Naive thymus-derived CD4-positive, alpha-beta T cell (primary cell): Measurements from ENCODE around the gene CNNM4. TPM values are rescaled to one million over a fixed set of nuclear protein-coding genes. Genes with fewer than 3 reads are reported as not detected.

Experiments used
- ATAC-seq: fragments of 150-1000 bp; cut with Tn5 transposase; 2 replicates; pipeline ENCODE4 v1.10.0; 2021; ENCODE audit warnings: mild to moderate bottlenecking, moderate library complexity
- CTCF ChIA-PET: fragments of 350-600 bp; sonication (Branson Sonifier 250); formaldehyde crosslinking; loops from one replicate; lab custom pipeline; 2021; ENCODE audit warnings: antibody characterized with exemption; lab: Charles Lee
- POLR2A ChIA-PET: fragments of 350-600 bp; sonication (Branson Sonifier 250); formaldehyde crosslinking; loops from one replicate; lab custom pipeline; 2021; ENCODE audit warnings: antibody characterized with exemption, inconsistent platforms; lab: Charles Lee
- DNase-seq, 9 donors: peaks; one replicate each; pipeline versions ENCODE4 v3.0.0 to v3.0.0-alpha.2; 2020 to 2022; ENCODE audit warnings: mixed read lengths in 1 of 9
- H3K27ac ChIP-seq: one replicate; pipeline ENCODE4 v1.7.0; 2013; ENCODE audit warnings: mild to moderate bottlenecking, low read depth, low read length, moderate library complexity
- H3K27me3 ChIP-seq, 2 donors: one replicate each; pipeline ENCODE4 v1.7.0; 2013; ENCODE audit warnings: low read length in 2 of 2, mild to moderate bottlenecking in 2 of 2, moderate library complexity in 2 of 2; ENCODE audit not compliant: control insufficient read depth in 2 of 2, insufficient read depth in 2 of 2
- H3K36me3 ChIP-seq, 3 experiments: 1 replicate in 2 of 3; 2 replicates in 1 of 3; pipeline ENCODE4 v1.7.0; 2013; ENCODE audit warnings: low read length in 3 of 3, mild to moderate bottlenecking in 3 of 3, moderate library complexity in 1 of 3; ENCODE audit not compliant: insufficient read depth in 3 of 3, control insufficient read depth in 2 of 3
- H3K4me1 ChIP-seq, 2 donors: one replicate each; pipeline ENCODE4 v1.7.0; 2013; ENCODE audit warnings: low read length in 2 of 2, mild to moderate bottlenecking in 2 of 2, moderate library complexity in 1 of 2; ENCODE audit not compliant: control insufficient read depth in 2 of 2, insufficient read depth in 2 of 2
- H3K4me3 ChIP-seq: 2 replicates; pipeline ENCODE4 v1.7.0; 2013; ENCODE audit warnings: mild to moderate bottlenecking, low read length
- H3K9me3 ChIP-seq, 3 experiments: 1 replicate in 2 of 3; 2 replicates in 1 of 3; pipeline ENCODE4 v1.7.0; 2013; ENCODE audit warnings: low read length in 3 of 3; ENCODE audit not compliant: control insufficient read depth in 2 of 3
- H3K27ac Mint-ChIP-seq, 9 donors: one replicate each; pipeline ENCODE4 v1.8.0; 2020 to 2022; ENCODE audit warnings: mixed read lengths in 9 of 9, mild to moderate bottlenecking in 8 of 9, moderate library complexity in 5 of 9, inconsistent platforms in 2 of 9
- H3K27me3 Mint-ChIP-seq, 5 donors: one replicate each; pipeline ENCODE4 v1.8.0; 2021 to 2022; ENCODE audit warnings: mixed read lengths in 5 of 5, mild to moderate bottlenecking in 1 of 5
- H3K36me3 Mint-ChIP-seq, 5 donors: one replicate each; pipeline ENCODE4 v1.8.0; 2020 to 2022; ENCODE audit warnings: mixed read lengths in 5 of 5, mild to moderate bottlenecking in 3 of 5, inconsistent platforms in 1 of 5
- H3K4me1 Mint-ChIP-seq, 7 donors: one replicate each; pipeline ENCODE4 v1.8.0; 2020 to 2022; ENCODE audit warnings: mixed read lengths in 7 of 7, mild to moderate bottlenecking in 3 of 7, inconsistent platforms in 1 of 7
- H3K4me3 Mint-ChIP-seq, 10 donors: one replicate each; pipeline ENCODE4 v1.8.0; 2020 to 2022; ENCODE audit warnings: mild to moderate bottlenecking in 10 of 10, mixed read lengths in 10 of 10, moderate library complexity in 6 of 10, inconsistent platforms in 2 of 10
- H3K9me3 Mint-ChIP-seq, 11 donors: one replicate each; pipeline ENCODE4 v1.8.0; 2020 to 2022; ENCODE audit warnings: mixed read lengths in 11 of 11, mild to moderate bottlenecking in 4 of 11, inconsistent platforms in 1 of 11, moderate library complexity in 1 of 11
- intact Hi-C, 2 donors: fragments of 100-400 bp; cut with micrococcal nuclease; formaldehyde crosslinking; loops; one replicate each; pipeline ENCODE4 v1.15.1; 2023
- polyA plus RNA-seq, 2 donors: library from polyadenylated mRNA; unstranded; fragments of 300-500 nt; fragmentation: Illumina TruSeq; gene quantifications; one replicate each; pipeline ENCODE4 v1.2.3, GENCODE V29; 2021
- total RNA-seq, 6 experiments: library from RNA in 5 of 6; stranded (reverse) in 5 of 6; gene quantifications; 1 replicate in 5 of 6; 2 replicates in 1 of 6; pipeline ENCODE4 v1.2.3 and lab custom pipeline; 2021 to 2026

The CNNM4 gene
- total and polyA plus RNA-seq, 7 experiments from 2014 or later, result 1.4 to 9.5 (median 5.1) TPM

GRCh38 chr2:96810783-96811192 lies 50.1 kb downstream of the CNNM4 start:
- POLR2A ChIA-PET, result no interaction called here

GRCh38 chr2:96811917-96812316 lies 51.2 kb downstream of the CNNM4 start:
- no peak overlapping the region for H3K27ac ChIP-seq
- Mint-ChIP-seq H3K36me3 (peaks cover 0 to 9% (median 0%) of the 10 kb centered on the region in 5 donors), H3K27ac (peak overlapping the region in 2 of 9 donors; percentile 56 to 82), H3K4me3 (no peak overlapping the region), H3K4me1 (peaks cover 15 to 38% (median 27%) of the 10 kb centered on the region in 7 donors), H3K9me3 (peaks cover 0 to 3% (median 0%) of the 10 kb centered on the region in 11 donors), H3K27me3 (no peaks in the 10 kb centered on the region)
- peaks cover 0 to 9% (median 0%) of the 10 kb centered on the region in 3 experiments for H3K36me3 ChIP-seq
- POLR2A ChIA-PET, result interaction anchor here (0.7 kb wide), 1 partner anchor 699 kb away, joined by 3 read pairs; no protein-coding TSS in a partner anchor
- intact Hi-C loops, result no loop called here
- DNase-seq (no peak), ATAC-seq (no peak)
- H3K4me3 ChIP-seq, result no peak overlapping the region
- H3K27me3 ChIP-seq, result no peaks in the 10 kb centered on the region
- peaks cover 4 to 13% of the 10 kb centered on the region in 2 donors for H3K4me1 ChIP-seq
- no peaks in the 10 kb centered on the region for H3K9me3 ChIP-seq
- CTCF ChIA-PET, result no interaction called here

More at GRCh38 chr2:96810783-96811192, 50.1 kb downstream of the CNNM4 start:
- Mint-ChIP-seq H3K36me3 (peaks cover 0 to 15% (median 4%) of the 10 kb centered on the region in 5 donors), H3K4me3 (no peak overlapping the region), H3K9me3 (peaks cover 0 to 6% (median 0%) of the 10 kb centered on the region in 11 donors), H3K4me1 (peaks cover 23 to 48% (median 36%) of the 10 kb centered on the region in 7 donors), H3K27me3 (no peaks in the 10 kb centered on the region), H3K27ac (peak overlapping the region in 6 of 9 donors; percentile 13 to 81 (median 58))
- ATAC-seq, result no peak
- peaks cover 0 to 9% (median 0%) of the 10 kb centered on the region in 3 experiments for H3K36me3 ChIP-seq
- no peak overlapping the region for H3K27ac ChIP-seq
- no peaks in the 10 kb centered on the region for H3K27me3 ChIP-seq
- DNase-seq, result no peak
- no peak overlapping the region for H3K4me3 ChIP-seq
- H3K4me1 ChIP-seq, result peaks cover 13 to 21% of the 10 kb centered on the region in 2 donors
- no peaks in the 10 kb centered on the region for H3K9me3 ChIP-seq
- CTCF ChIA-PET, result interaction anchor here (0.6 kb wide), 1 partner anchor 323 kb away, joined by 3 read pairs; no protein-coding TSS in a partner anchor
- intact Hi-C loops, result no loop called here

GRCh38 chr2:96813656-96814055 lies 53.0 kb downstream of the CNNM4 start:
- Histone ChIP-seq H3K27me3 (no peaks in the 10 kb centered on the region), H3K9me3 (no peaks in the 10 kb centered on the region), H3K4me1 (peaks cover 17% of the 10 kb centered on the region in 2 donors), H3K36me3 (peaks cover 0 to 7% (median 0%) of the 10 kb centered on the region in 3 experiments), H3K27ac (no peak overlapping the region), H3K4me3 (no peak overlapping the region)
- POLR2A ChIA-PET, result interaction anchor here (0.6 to 1.2 kb wide), 3 partner anchors 11 to 228 kb away, joined by 3 to 4 read pairs (median 4); no protein-coding TSS in a partner anchor
- intact Hi-C loops, result no loop called here
- Mint-ChIP-seq H3K4me1 (peaks cover 11 to 36% (median 35%) of the 10 kb centered on the region in 7 donors), H3K36me3 (peaks cover 0 to 6% (median 4%) of the 10 kb centered on the region in 5 donors), H3K9me3 (peaks cover 0 to 3% (median 0%) of the 10 kb centered on the region in 11 donors), H3K27me3 (no peaks in the 10 kb centered on the region), H3K4me3 (no peak overlapping the region), H3K27ac (peak overlapping the region in 1 of 9 donors; percentile 64)
- CTCF ChIA-PET, result interaction anchor here (0.6 to 1.5 kb wide), 4 partner anchors 11 to 258 kb away, joined by 3 to 7 read pairs (median 4); no protein-coding TSS in a partner anchor
- DNase-seq (no peak), ATAC-seq (no peak)

GRCh38 chr2:96815326-96816126 lies 54.8 kb downstream of the CNNM4 start:
- Histone ChIP-seq H3K9me3 (no peaks in the 10 kb centered on the region), H3K27me3 (no peaks in the 10 kb centered on the region), H3K27ac (peak overlapping the region; percentile 79), H3K4me1 (peaks cover 35 to 36% of the 10 kb centered on the region in 2 donors), H3K36me3 (peaks cover 0 to 9% (median 0%) of the 10 kb centered on the region in 3 experiments), H3K4me3 (peak overlapping the region; percentile 49)
- intact Hi-C loops, result loop anchor here (1.0 to 5.0 kb wide), 20 partner anchors 9 to 668 kb away; partner anchors contain the start of genes ANKRD39 (in 2 of the 2), CNNM4 (in 2 of the 2), KANSL3 (in 2 of the 2) and LMAN2L (in 2 of the 2)
- H3K9me3 Mint-ChIP-seq, result peaks cover 0 to 3% (median 0%) of the 10 kb centered on the region in 11 donors
- H3K4me1 Mint-ChIP-seq, result peaks cover 29 to 55% (median 52%) of the 10 kb centered on the region in 7 donors
- peaks cover 0 to 14% (median 4%) of the 10 kb centered on the region in 5 donors for H3K36me3 Mint-ChIP-seq
- no peaks in the 10 kb centered on the region for H3K27me3 Mint-ChIP-seq
- peak overlapping the region; percentile 86 to 96 (median 92) for H3K4me3 Mint-ChIP-seq
- POLR2A ChIA-PET, result interaction anchor here (0.6 to 7.0 kb wide), 11 partner anchors 10 to 147 kb away, joined by 3 to 48 read pairs (median 7); partner anchors contain the start of gene ANKRD39
- peak in 1 of 9 donors; percentile 40 for DNase-seq
- peak overlapping the region; percentile 75 to 96 (median 86) for H3K27ac Mint-ChIP-seq
- peak; percentile 0 for ATAC-seq
- CTCF ChIA-PET, result interaction anchor here (0.5 to 2.8 kb wide), 6 partner anchors 15 to 924 kb away, joined by 3 to 13 read pairs (median 3); partner anchors contain the start of gene ANKRD39

- peak within 1 kb of the TSS; percentile 74 for H3K4me3 ChIP-seq
- POLR2A ChIA-PET, result interaction anchor here (0.6 to 7.0 kb wide), 15 partner anchors 10 to 262 kb away, joined by 3 to 48 read pairs (median 6); partner anchors contain the start of gene ANKRD39
- no peaks in the 10 kb centered on the region for H3K9me3 ChIP-seq
- intact Hi-C loops, result loop anchor here (1.0 to 5.0 kb wide), 20 partner anchors 10 to 669 kb away; partner anchors contain the start of genes ANKRD39 (in 2 of the 2), CNNM4 (in 2 of the 2), KANSL3 (in 2 of the 2) and LMAN2L (in 2 of the 2)
- Mint-ChIP-seq H3K27me3 (no peaks in the 10 kb centered on the region), H3K9me3 (peaks cover 0 to 3% (median 0%) of the 10 kb centered on the region in 11 donors), H3K4me3 (peak within 1 kb of the TSS; percentile 86 to 96 (median 92)), H3K4me1 (peaks cover 36 to 62% (median 58%) of the 10 kb centered on the region in 7 donors), H3K27ac (peak within 1 kb of the TSS; percentile 75 to 96 (median 86)), H3K36me3 (peaks cover 0 to 12% (median 4%) of the 10 kb centered on the region in 5 donors)
- peaks cover 0 to 8% (median 0%) of the 10 kb centered on the region in 3 experiments for H3K36me3 ChIP-seq
- peak; percentile 96 for ATAC-seq
- peak; percentile 89 to 99 (median 93) for DNase-seq
- H3K4me1 ChIP-seq, result peaks cover 37 to 43% of the 10 kb centered on the region in 2 donors
- CTCF ChIA-PET, result interaction anchor here (0.8 to 2.8 kb wide), 7 partner anchors 13 to 296 kb away, joined by 3 to 13 read pairs (median 4); partner anchors contain the start of genes ANKRD36 and ANKRD39
- H3K27ac ChIP-seq, result peak within 1 kb of the TSS; percentile 79
- H3K27me3 ChIP-seq, result no peaks in the 10 kb centered on the region
These were observed 55.6 kb downstream of the CNNM4 start, which contains the start of gene CNNM3 for GRCh38 chr2:96816127-96816835. CNNM3 (plus strand) TSS chr2:96816268; CDS start chr2:96816278, 10 bp downstream.
